Thyroid gland (tissue), 4 donors: ENCODE data around the gene SH3YL1. TPM values are rescaled to one million over a fixed set of nuclear protein-coding genes. Genes with fewer than 3 reads are reported as not detected.

Experiments
- DNase-seq, 2 donors: peaks; one replicate each; pipeline ENCODE4 v3.0.0-alpha.2; 2019
- H3K27ac ChIP-seq, 3 donors: fragments of 200-600 bp; sonication (generic); 1 replicate in 2 of 3; 2 replicates in 1 of 3; pipeline ENCODE4 v1.5.1; 2016 to 2019; ENCODE audit warnings: mild to moderate bottlenecking in 1 of 3, moderate library complexity in 1 of 3
- H3K27me3 ChIP-seq: fragments of 200-600 bp; sonication (generic); one replicate; pipeline ENCODE4 v1.5.1; 2019
- H3K36me3 ChIP-seq, 2 donors: fragments of 200-600 bp; sonication (generic); one replicate each; pipeline ENCODE4 v1.5.1; 2016 to 2019
- H3K4me1 ChIP-seq, 2 donors: fragments of 200-600 bp; sonication (generic); one replicate each; pipeline ENCODE4 v1.5.1; 2017 to 2019
- H3K4me3 ChIP-seq, 3 donors: fragments of 200-600 bp; sonication (generic); replicated peaks in 1 of 3; 1 replicate in 2 of 3; 2 replicates in 1 of 3; pipeline ENCODE4 v1.5.1; 2016; ENCODE audit warnings: mild to moderate bottlenecking in 1 of 3
- H3K9me3 ChIP-seq: fragments of 200-600 bp; sonication (generic); one replicate; pipeline ENCODE4 v1.5.1; 2017
- CTCF ChIP-seq, 6 experiments: fragments of 200-600 bp in 3 of 6; fragments of 450-650 bp in 3 of 6; sonication (generic) in 3 of 6; IDR thresholded peaks; one replicate each; pipeline ENCODE4 v1.5.1; 2016 to 2019; ENCODE audit warnings: antibody characterized with exemption in 6 of 6, mild to moderate bottlenecking in 2 of 6, inconsistent platforms in 1 of 6, moderate library complexity in 1 of 6
- POLR2A ChIP-seq, 2 donors: fragments of 450-650 bp; IDR thresholded peaks; one replicate each; pipeline ENCODE4 v1.6.1; 2017; ENCODE audit warnings: antibody characterized with exemption in 2 of 2, mild to moderate bottlenecking in 2 of 2, moderate library complexity in 1 of 2
- WGBS, 2 donors: methylation state at CpG; one replicate each; pipeline ENCODE4 v1.1.5; 2017; 5-methylcytosine and 5-hydroxymethylcytosine counted together
- intact Hi-C: fragments of 100-400 bp; cut with DNase I; formaldehyde crosslinking; loops from one replicate; pipeline ENCODE4 v1.15.1; 2023
- total RNA-seq, 4 donors: library from RNA; depleted of rRNA; stranded (reverse); fragments of >200 nt; gene quantifications; one replicate each; pipeline ENCODE4 v1.2.3, GENCODE V29; 2016

The SH3YL1 gene
- total RNA-seq, 4 donors from 2014 or later: 76.5 to 128 (median 85.1) TPM

- DNase-seq: no peak
- intact Hi-C loops: no loop called here
- Histone ChIP-seq H3K4me3 (no peak overlapping the region), H3K4me1 (no peaks in the 10 kb centered on the region), H3K27me3 (no peaks in the 10 kb centered on the region), H3K27ac (no peak overlapping the region), H3K36me3 (no peaks in the 10 kb centered on the region), H3K9me3 (no peaks in the 10 kb centered on the region)
- TF ChIP-seq CTCF (IDR thresholded peaks at IDR 0.05): no peak
- TF ChIP-seq POLR2A (IDR thresholded peaks at IDR 0.05): no peak
- WGBS, 2 donors: 65 to 91% methylated on average over 3 of the region's 3 CpGs
Observed at GRCh38 chr2:169741-170140, 94.1 kb downstream of the SH3YL1 start.

Other genes starting within 250 kb of the SH3YL1 start
- gene FAM110C, start 217.5 kb downstream of the SH3YL1 start, total RNA-seq: 10 to 100 TPM; 10.0 to 23.8 (median 13.0) TPM
- 100 to 1,000 TPM; 117 to 136 (median 128) TPM for gene ACP1, start 915 bp upstream of the SH3YL1 start, total RNA-seq
- 1 to 10 TPM; 1.3 to 9.8 (median 7.3) TPM for gene ALKAL2, start 24.1 kb upstream of the SH3YL1 start, total RNA-seq